SK-N-SH treated with all-trans-retinoic acid at 6 μM for 48 hours (cell line): ENCODE data around the gene PCDHA13.

ENCODE experiments used
- ATAC-seq: fragments of 200-7000 bp; cut with Tn5 transposase; 3 replicates; pipeline ENCODE4 v1.9.1; 2020; ENCODE audit warnings: mild to moderate bottlenecking, moderate library complexity
- ARNTL ChIP-seq: fragments of 450-650 bp; formaldehyde crosslinking; IDR thresholded peaks from 2 replicates; pipeline ENCODE4 v1.5.0; 2020; ENCODE audit warnings: low read depth, mild to moderate bottlenecking, moderate library complexity, borderline replicate concordance
- BACH2 ChIP-seq: fragments of 250-450 bp; sonication (Bioruptor Pico); IDR thresholded peaks from 2 replicates; pipeline ENCODE4 v1.9.0; 2021; ENCODE audit warnings: mild to moderate bottlenecking, borderline replicate concordance
- CREB5 ChIP-seq: fragments of 250-450 bp; sonication (Bioruptor Pico); IDR thresholded peaks from 2 replicates; pipeline ENCODE4 v1.5.1; 2020; ENCODE audit warnings: low read depth, mild to moderate bottlenecking, moderate library complexity
- CSDC2 ChIP-seq: fragments of 250-450 bp; sonication (Bioruptor Pico); IDR thresholded peaks from 2 replicates; pipeline ENCODE4 v1.5.0; 2020; ENCODE audit warnings: mild to moderate bottlenecking, moderate library complexity
- CSRNP3 ChIP-seq: fragments of 250-450 bp; sonication (Bioruptor Pico); IDR thresholded peaks from 2 replicates; pipeline ENCODE4 v1.5.1; 2021; ENCODE audit warnings: mild to moderate bottlenecking, moderate library complexity
- ESRRG ChIP-seq: fragments of 250-450 bp; sonication (Bioruptor Pico); IDR thresholded peaks from 2 replicates; pipeline ENCODE4 v1.6.1; 2021; ENCODE audit warnings: mild to moderate bottlenecking
- GLIS3 ChIP-seq: fragments of 250-450 bp; sonication (Bioruptor Pico); IDR thresholded peaks from 2 replicates; pipeline ENCODE4 v1.5.0; 2020; ENCODE audit warnings: mild to moderate bottlenecking, moderate library complexity
- ISL1 ChIP-seq: fragments of 250-450 bp; sonication (Bioruptor Pico); IDR thresholded peaks from 2 replicates; pipeline ENCODE4 v2.1.2; 2022; ENCODE audit warnings: mild to moderate bottlenecking, moderate library complexity
- OSR1 ChIP-seq: fragments of 250-450 bp; sonication (Bioruptor Pico); IDR thresholded peaks from 2 replicates; pipeline ENCODE4 v1.8.0; 2022; ENCODE audit warnings: moderate library complexity, mild to moderate bottlenecking, inconsistent platforms
- PPARA ChIP-seq: fragments of 250-450 bp; sonication (Bioruptor Pico); IDR thresholded peaks from 2 replicates; pipeline ENCODE4 v1.5.0; 2020; ENCODE audit warnings: mild to moderate bottlenecking, borderline replicate concordance
- RARB ChIP-seq: fragments of 250-450 bp; sonication (Bioruptor Pico); IDR thresholded peaks from 2 replicates; pipeline ENCODE4 v1.8.0; 2021; ENCODE audit warnings: mild to moderate bottlenecking, moderate library complexity
- SNAI2 ChIP-seq: fragments of 250-450 bp; sonication (Bioruptor Pico); IDR thresholded peaks from 2 replicates; pipeline ENCODE4 v1.5.0; 2020; ENCODE audit warnings: mild to moderate bottlenecking, moderate library complexity
- TOX ChIP-seq: fragments of 250-450 bp; sonication (Bioruptor Pico); IDR thresholded peaks from 2 replicates; pipeline ENCODE4 v1.8.0; 2021; ENCODE audit warnings: mild to moderate bottlenecking, moderate library complexity, borderline replicate concordance
- ZC3H10 ChIP-seq: fragments of 250-450 bp; sonication (Bioruptor Pico); IDR thresholded peaks from 2 replicates; pipeline ENCODE4 v1.5.1; 2021; ENCODE audit warnings: mild to moderate bottlenecking, moderate library complexity
- ZFP3 ChIP-seq: fragments of 250-450 bp; sonication (Bioruptor Pico); IDR thresholded peaks from 2 replicates; pipeline ENCODE4 v1.5.0; 2020; ENCODE audit warnings: mild to moderate bottlenecking, moderate library complexity
- ZFP30 ChIP-seq: fragments of 450-650 bp; formaldehyde crosslinking; IDR thresholded peaks from 2 replicates; pipeline ENCODE4 v1.5.0; 2022; ENCODE audit warnings: mild to moderate bottlenecking, moderate library complexity
- ZNF565 ChIP-seq: fragments of 450-650 bp; formaldehyde crosslinking; conservative IDR thresholded peaks from 2 replicates; pipeline ENCODE4 v1.5.0; 2020; ENCODE audit warnings: low read depth, mild to moderate bottlenecking, moderate library complexity
- ZNF70 ChIP-seq: fragments of 450-650 bp; formaldehyde crosslinking; IDR thresholded peaks from 2 replicates; pipeline ENCODE4 v1.5.0; 2020; ENCODE audit warnings: mild to moderate bottlenecking, moderate library complexity
- ZNF8 ChIP-seq: fragments of 450-650 bp; formaldehyde crosslinking; IDR thresholded peaks from 2 replicates; pipeline ENCODE4 v1.5.0; 2020; ENCODE audit warnings: mild to moderate bottlenecking, moderate library complexity
- TF ChIP-seq, protein P1 (sequence below): fragments of 250-450 bp; sonication (Bioruptor Pico); IDR thresholded peaks from 2 replicates; pipeline ENCODE4 v1.8.0; 2021; ENCODE audit warnings: low read depth, mild to moderate bottlenecking, moderate library complexity, borderline replicate concordance
- TF ChIP-seq, protein P2 (sequence below): fragments of 250-450 bp; sonication (Bioruptor Pico); IDR thresholded peaks from 2 replicates; pipeline ENCODE4 v1.5.0; 2020; ENCODE audit warnings: mild to moderate bottlenecking, moderate library complexity
- TF ChIP-seq, protein P3 (sequence below): fragments of 250-450 bp; sonication (Bioruptor Pico); IDR thresholded peaks from 2 replicates; pipeline ENCODE4 v1.8.0; 2020; ENCODE audit warnings: mild to moderate bottlenecking, moderate library complexity, borderline replicate concordance

PCDHA13 gene

DNA sequence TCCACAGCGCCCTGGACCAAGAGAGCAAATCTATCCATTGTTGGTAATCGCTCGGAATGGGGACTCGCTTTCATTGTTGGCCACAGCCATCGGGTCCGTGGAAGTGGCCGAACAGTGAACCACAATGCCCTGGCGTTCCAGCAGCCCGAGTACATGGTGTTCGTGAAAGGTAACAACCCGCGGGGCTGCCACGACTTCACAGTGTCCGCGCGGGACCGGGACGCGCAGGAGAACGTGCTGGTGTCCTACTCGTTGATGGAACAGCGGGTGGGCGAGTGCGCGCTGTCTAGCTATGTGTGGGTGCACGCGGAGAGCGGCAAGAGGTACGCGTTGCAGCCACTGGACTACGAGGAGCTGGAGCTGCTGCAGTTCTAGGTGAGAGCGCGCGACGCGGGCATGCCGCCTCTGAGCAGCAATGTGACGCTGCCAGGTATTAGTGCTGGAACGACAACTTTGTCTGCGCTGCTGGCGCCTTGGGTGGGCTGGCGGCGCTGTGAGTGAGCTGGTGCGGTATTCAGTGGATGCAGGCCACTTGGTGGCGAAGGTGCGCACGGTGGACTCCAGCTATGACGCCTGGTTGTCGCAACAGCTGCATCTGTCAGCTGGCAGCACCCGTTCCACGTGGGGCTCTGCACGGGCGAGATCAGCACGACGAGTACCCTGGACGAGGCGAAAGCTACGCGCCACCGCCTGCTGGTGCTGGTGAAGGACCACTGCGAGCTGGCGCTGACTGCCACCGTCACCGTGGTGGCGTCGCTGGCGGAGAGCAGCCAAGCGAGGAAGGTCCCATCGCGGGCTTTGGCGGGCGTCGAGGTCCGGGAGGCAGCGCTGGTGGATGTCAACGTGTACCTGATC is 19.3 kb upstream of the PCDHA13 start (continued):
- TF ChIP-seq, protein P1, sequence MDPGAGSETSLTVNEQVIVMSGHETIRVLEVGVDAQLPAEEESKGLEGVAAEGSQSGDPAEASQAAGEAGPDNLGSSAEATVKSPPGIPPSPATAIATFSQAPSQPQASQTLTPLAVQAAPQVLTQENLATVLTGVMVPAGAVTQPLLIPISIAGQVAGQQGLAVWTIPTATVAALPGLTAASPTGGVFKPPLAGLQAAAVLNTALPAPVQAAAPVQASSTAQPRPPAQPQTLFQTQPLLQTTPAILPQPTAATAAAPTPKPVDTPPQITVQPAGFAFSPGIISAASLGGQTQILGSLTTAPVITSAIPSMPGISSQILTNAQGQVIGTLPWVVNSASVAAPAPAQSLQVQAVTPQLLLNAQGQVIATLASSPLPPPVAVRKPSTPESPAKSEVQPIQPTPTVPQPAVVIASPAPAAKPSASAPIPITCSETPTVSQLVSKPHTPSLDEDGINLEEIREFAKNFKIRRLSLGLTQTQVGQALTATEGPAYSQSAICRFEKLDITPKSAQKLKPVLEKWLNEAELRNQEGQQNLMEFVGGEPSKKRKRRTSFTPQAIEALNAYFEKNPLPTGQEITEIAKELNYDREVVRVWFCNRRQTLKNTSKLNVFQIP (CRISPR knock-in tag) = no peak
- TF ChIP-seq, all 23 proteins: peak for 0

DNA sequence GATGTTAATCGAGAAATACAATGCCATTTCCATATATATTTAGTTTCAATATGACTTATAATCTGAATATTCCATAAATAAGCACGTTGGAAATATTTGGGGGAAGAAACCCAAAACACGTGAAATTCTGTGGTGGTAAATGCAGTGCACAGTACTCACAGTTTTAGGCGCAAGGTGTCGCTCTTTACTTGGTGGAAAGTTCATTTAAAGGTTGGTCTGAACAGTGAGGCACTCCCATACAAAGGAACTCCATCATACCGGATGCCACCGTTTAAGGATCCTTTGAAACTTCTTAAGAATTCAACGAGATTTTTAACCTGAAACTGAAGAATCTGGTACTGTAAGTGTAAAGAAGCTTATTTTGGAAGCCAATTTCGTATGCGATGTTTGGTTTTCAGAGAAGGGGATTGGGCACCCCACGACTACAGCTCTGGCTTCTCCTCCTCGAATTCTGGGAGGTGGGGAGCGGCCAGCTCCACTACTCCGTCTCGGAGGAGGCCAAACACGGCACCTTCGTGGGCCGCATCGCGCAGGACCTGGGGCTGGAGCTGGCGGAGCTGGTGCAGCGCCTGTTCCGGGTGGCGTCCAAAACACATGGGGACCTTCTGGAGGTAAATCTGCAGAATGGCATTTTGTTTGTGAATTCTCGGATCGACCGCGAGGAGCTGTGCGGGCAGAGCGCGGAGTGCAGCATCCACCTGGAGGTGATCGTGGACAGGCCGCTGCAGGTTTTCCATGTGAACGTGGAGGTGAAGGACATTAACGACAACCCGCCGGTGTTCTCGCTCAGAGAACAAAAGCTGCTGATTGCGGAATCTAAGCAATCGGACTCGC is 13.0 kb upstream of the PCDHA13 start, which contains the start of gene PCDHA11:
Gene PCDHA11, plus strand, starts transcription at position 237 of the 834 bp plus-strand sequence. Its CDS starts 147 bp downstream, at position 384.
- ATAC-seq = no peak
- TF ChIP-seq ZNF70 (CRISPR knock-in tag) = no peak
- TF ChIP-seq ZC3H10 = no peak
- TF ChIP-seq ZFP30 (CRISPR knock-in tag) = no peak
- no peak for TF ChIP-seq ZNF565 (CRISPR knock-in tag)
- TF ChIP-seq RARB = no peak
- no peak for TF ChIP-seq PPARA
- TF ChIP-seq CSRNP3 (CRISPR knock-in tag) = no peak
- TF ChIP-seq CREB5 (CRISPR knock-in tag) = no peak
- TF ChIP-seq, protein P2, sequence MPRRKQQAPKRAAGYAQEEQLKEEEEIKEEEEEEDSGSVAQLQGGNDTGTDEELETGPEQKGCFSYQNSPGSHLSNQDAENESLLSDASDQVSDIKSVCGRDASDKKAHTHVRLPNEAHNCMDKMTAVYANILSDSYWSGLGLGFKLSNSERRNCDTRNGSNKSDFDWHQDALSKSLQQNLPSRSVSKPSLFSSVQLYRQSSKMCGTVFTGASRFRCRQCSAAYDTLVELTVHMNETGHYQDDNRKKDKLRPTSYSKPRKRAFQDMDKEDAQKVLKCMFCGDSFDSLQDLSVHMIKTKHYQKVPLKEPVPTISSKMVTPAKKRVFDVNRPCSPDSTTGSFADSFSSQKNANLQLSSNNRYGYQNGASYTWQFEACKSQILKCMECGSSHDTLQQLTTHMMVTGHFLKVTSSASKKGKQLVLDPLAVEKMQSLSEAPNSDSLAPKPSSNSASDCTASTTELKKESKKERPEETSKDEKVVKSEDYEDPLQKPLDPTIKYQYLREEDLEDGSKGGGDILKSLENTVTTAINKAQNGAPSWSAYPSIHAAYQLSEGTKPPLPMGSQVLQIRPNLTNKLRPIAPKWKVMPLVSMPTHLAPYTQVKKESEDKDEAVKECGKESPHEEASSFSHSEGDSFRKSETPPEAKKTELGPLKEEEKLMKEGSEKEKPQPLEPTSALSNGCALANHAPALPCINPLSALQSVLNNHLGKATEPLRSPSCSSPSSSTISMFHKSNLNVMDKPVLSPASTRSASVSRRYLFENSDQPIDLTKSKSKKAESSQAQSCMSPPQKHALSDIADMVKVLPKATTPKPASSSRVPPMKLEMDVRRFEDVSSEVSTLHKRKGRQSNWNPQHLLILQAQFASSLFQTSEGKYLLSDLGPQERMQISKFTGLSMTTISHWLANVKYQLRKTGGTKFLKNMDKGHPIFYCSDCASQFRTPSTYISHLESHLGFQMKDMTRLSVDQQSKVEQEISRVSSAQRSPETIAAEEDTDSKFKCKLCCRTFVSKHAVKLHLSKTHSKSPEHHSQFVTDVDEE (CRISPR knock-in tag) = no peak
- TF ChIP-seq CSDC2 = no peak
- TF ChIP-seq, protein P3, sequence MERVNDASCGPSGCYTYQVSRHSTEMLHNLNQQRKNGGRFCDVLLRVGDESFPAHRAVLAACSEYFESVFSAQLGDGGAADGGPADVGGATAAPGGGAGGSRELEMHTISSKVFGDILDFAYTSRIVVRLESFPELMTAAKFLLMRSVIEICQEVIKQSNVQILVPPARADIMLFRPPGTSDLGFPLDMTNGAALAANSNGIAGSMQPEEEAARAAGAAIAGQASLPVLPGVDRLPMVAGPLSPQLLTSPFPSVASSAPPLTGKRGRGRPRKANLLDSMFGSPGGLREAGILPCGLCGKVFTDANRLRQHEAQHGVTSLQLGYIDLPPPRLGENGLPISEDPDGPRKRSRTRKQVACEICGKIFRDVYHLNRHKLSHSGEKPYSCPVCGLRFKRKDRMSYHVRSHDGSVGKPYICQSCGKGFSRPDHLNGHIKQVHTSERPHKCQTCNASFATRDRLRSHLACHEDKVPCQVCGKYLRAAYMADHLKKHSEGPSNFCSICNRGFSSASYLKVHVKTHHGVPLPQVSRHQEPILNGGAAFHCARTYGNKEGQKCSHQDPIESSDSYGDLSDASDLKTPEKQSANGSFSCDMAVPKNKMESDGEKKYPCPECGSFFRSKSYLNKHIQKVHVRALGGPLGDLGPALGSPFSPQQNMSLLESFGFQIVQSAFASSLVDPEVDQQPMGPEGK (CRISPR knock-in tag) = no peak
- TF ChIP-seq BACH2 (CRISPR knock-in tag) = no peak
- TF ChIP-seq SNAI2 (CRISPR knock-in tag) = no peak
- TF ChIP-seq TOX = no peak
- TF ChIP-seq ZFP3 = no peak
- no peak for TF ChIP-seq OSR1 (CRISPR knock-in tag)
- no peak for TF ChIP-seq GLIS3 (CRISPR knock-in tag)
- TF ChIP-seq ISL1 = no peak
- TF ChIP-seq ARNTL (CRISPR knock-in tag) = no peak

- no peak for ATAC-seq
- TF ChIP-seq ZFP3 (no peak), RARB (no peak), CSDC2 (no peak), ZNF8 (CRISPR knock-in tag) (no peak), CREB5 (CRISPR knock-in tag) (no peak), BACH2 (CRISPR knock-in tag) (no peak), ZC3H10 (no peak), ZFP30 (CRISPR knock-in tag) (no peak), ARNTL (CRISPR knock-in tag) (no peak), TOX (no peak), ESRRG (no peak), GLIS3 (CRISPR knock-in tag) (no peak), OSR1 (CRISPR knock-in tag) (no peak)
- TF ChIP-seq, protein P2 (CRISPR knock-in tag) = no peak
These were observed 12.4 kb upstream of the PCDHA13 start for GRCh38 chr5:140869555-140869886.
